Trophoblast cell (in vitro differentiated cells and primary cell): ENCODE data around the gene CAPG.
"Not testable (repeated sequence)": the region's sequence is repeated elsewhere in the genome, so short reads cannot be mapped to it uniquely, and the experiment has no call there.

Experiments used
- DNase-seq, 2 donors: peaks; one replicate each; pipeline ENCODE4 v3.0.0-alpha.2; 2016
- H2AFZ ChIP-seq: 2 replicates; pipeline ENCODE4 v1.6.1; 2013; ENCODE audit warnings: low read length, moderate library complexity, mild to moderate bottlenecking; ENCODE audit not compliant: insufficient read depth, poor library complexity
- H2AK5ac ChIP-seq: 2 replicates; pipeline ENCODE4 v1.6.1; 2013; ENCODE audit warnings: mild to moderate bottlenecking, low read length
- H2BK120ac ChIP-seq: 2 replicates; pipeline ENCODE4 v1.6.1; 2013; ENCODE audit warnings: low read length, mild to moderate bottlenecking, moderate library complexity; ENCODE audit not compliant: insufficient read depth, poor library complexity
- H2BK12ac ChIP-seq: 2 replicates; pipeline ENCODE4 v1.6.1; 2013; ENCODE audit warnings: mild to moderate bottlenecking, low read length, moderate library complexity
- H2BK5ac ChIP-seq: 2 replicates; pipeline ENCODE4 v1.6.1; 2013; ENCODE audit warnings: low read length, low read depth, moderate library complexity, mild to moderate bottlenecking; ENCODE audit not compliant: poor library complexity
- H3K14ac ChIP-seq: 2 replicates; pipeline ENCODE4 v1.6.1; 2013; ENCODE audit warnings: mild to moderate bottlenecking, low read length
- H3K18ac ChIP-seq: 2 replicates; pipeline ENCODE4 v1.6.1; 2013; ENCODE audit warnings: mild to moderate bottlenecking, low read length
- H3K23ac ChIP-seq: 2 replicates; pipeline ENCODE4 v1.6.1; 2013; ENCODE audit warnings: low read length
- H3K27ac ChIP-seq: 2 replicates; pipeline ENCODE4 v1.5.1; 2013; ENCODE audit warnings: low read depth, mild to moderate bottlenecking, inconsistent platforms, low read length, moderate library complexity
- H3K27me3 ChIP-seq: 2 replicates; pipeline ENCODE4 v1.6.1; 2013; ENCODE audit warnings: inconsistent platforms, mild to moderate bottlenecking, low read length, moderate library complexity; ENCODE audit not compliant: insufficient read depth
- H3K36me3 ChIP-seq, 2 experiments: 1 replicate in 1 of 2; 2 replicates in 1 of 2; pipeline ENCODE4 v1.6.1; 2013; ENCODE audit warnings: low read length in 2 of 2, mild to moderate bottlenecking in 2 of 2, moderate library complexity in 1 of 2; ENCODE audit not compliant: insufficient read depth in 2 of 2, control insufficient read depth in 1 of 2
- H3K4ac ChIP-seq: 2 replicates; pipeline ENCODE4 v1.6.1; 2013; ENCODE audit warnings: low read depth, mild to moderate bottlenecking, low read length, moderate library complexity
- H3K4me1 ChIP-seq, 2 experiments: 1 replicate in 1 of 2; 2 replicates in 1 of 2; pipeline ENCODE4 v1.6.1; 2013; ENCODE audit warnings: low read length in 2 of 2, mild to moderate bottlenecking in 2 of 2, moderate library complexity in 1 of 2; ENCODE audit not compliant: insufficient read depth in 2 of 2, control insufficient read depth in 1 of 2
- H3K4me2 ChIP-seq: 2 replicates; pipeline ENCODE4 v1.6.1; 2013; ENCODE audit warnings: inconsistent platforms, mild to moderate bottlenecking, low read length, moderate library complexity
- H3K4me3 ChIP-seq: 2 replicates; pipeline ENCODE4 v1.5.1; 2013; ENCODE audit warnings: mild to moderate bottlenecking, low read depth, low read length, inconsistent platforms
- H3K79me1 ChIP-seq: one replicate; pipeline ENCODE4 v1.6.1; 2013; ENCODE audit warnings: low read length
- H3K79me2 ChIP-seq: 2 replicates; pipeline ENCODE4 v1.6.1; 2013; ENCODE audit warnings: low read length, mild to moderate bottlenecking; ENCODE audit not compliant: control insufficient read depth, insufficient read depth, poor library complexity
- H3K9ac ChIP-seq: 2 replicates; pipeline ENCODE4 v1.6.1; 2013; ENCODE audit warnings: mild to moderate bottlenecking, low read length
- H3K9me3 ChIP-seq: 2 replicates; pipeline ENCODE4 v1.6.1; 2013; ENCODE audit warnings: low read depth, mild to moderate bottlenecking, control low read depth, inconsistent platforms, low read length; ENCODE audit not compliant: insufficient read depth
- H4K12ac ChIP-seq: 2 replicates; pipeline ENCODE4 v1.6.1; 2013; ENCODE audit warnings: low read depth, mild to moderate bottlenecking, low read length, moderate library complexity
- H4K8ac ChIP-seq: 2 replicates; pipeline ENCODE4 v1.6.1; 2013; ENCODE audit warnings: low read depth, mild to moderate bottlenecking, low read length, moderate library complexity
- H4K91ac ChIP-seq: one replicate; pipeline ENCODE4 v1.6.1; 2013; ENCODE audit warnings: low read depth, mild to moderate bottlenecking, low read length, moderate library complexity
- WGBS: extraction: QIAGEN DNeasy Blood & Tissue Kit; methylation state at CpG from one replicate; pipeline ENCODE4 v1.1.7; 2013; ENCODE audit warnings: missing lambda C conversion rate; ENCODE audit not compliant: insufficient read length, insufficient coverage; ENCODE audit errors: extremely low coverage; 5-methylcytosine and 5-hydroxymethylcytosine counted together

Gene CAPG

DNA sequence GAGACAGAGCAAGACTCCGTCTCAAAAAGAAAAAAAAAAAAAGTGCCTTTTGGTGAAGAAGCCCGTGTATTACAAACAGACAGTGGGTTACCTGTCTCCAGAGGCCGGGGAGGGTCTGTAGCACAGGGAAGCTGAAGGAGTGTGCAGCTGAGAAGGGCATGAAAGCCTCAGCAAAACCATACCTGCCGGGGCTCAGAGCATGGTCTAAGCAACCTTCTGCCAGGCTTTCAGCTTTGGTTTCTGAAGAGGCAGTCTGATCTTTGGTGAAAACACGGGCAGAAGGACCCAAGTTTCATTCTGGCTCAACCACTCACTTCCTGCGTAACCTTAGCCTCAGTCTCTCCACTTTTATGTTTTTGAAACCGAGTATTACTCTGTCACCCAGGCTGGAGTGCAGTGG, 29.8 kb upstream of the CAPG start:
- peaks cover 8 to 10% of the 10 kb centered on the region in 2 experiments for H3K4me1 ChIP-seq
- WGBS, result no CpG with 5 or more reads among the region's 7 CpGs

DNA sequence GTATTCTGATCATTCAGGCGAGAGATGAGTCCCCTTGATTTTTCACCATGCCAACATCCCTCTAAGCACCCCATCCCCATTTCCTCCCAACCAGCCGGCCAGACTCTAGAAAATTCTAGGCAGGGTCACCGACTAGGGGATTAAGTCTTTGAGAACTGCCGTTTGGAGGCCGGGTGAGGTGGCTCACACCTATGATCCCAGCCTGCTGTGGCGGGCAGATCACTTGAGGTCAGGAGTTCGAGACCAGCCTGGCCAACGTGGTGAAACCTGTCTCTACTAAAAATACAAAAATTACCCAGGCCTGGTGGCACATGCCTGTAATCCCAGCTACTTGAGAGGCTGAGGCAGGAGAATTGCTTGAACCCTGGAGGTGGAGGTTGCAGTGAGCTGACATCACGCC, 29.4 kb upstream of the CAPG start:
- H3K79me1 ChIP-seq, H2AK5ac ChIP-seq, H3K27ac ChIP-seq, H3K79me2 ChIP-seq, H3K4ac ChIP-seq, H3K36me3 ChIP-seq, H2AFZ ChIP-seq, H3K4me2 ChIP-seq, H3K18ac ChIP-seq, H2BK12ac ChIP-seq, H3K4me1 ChIP-seq, H4K91ac ChIP-seq, H3K14ac ChIP-seq, H3K23ac ChIP-seq, H4K8ac ChIP-seq, H2BK5ac ChIP-seq, H3K9ac ChIP-seq, H3K9me3 ChIP-seq, H2BK120ac ChIP-seq, H3K27me3 ChIP-seq, H3K4me3 ChIP-seq, DNase-seq, H4K12ac ChIP-seq: not testable (repeated sequence)
- WGBS, result no CpG with 5 or more reads among the region's 9 CpGs

More for the DNA sequence above, 29.8 kb upstream of the CAPG start:
- Histone ChIP-seq H3K14ac (no peak overlapping the region), H3K18ac (no peak overlapping the region), H3K36me3 (no peaks in the 10 kb centered on the region), H3K79me1 (peaks cover 6% of the 10 kb centered on the region), H2BK5ac (no peak overlapping the region), H3K4me2 (no peak overlapping the region), H2BK120ac (no peak overlapping the region), H2BK12ac (no peak overlapping the region), H3K4ac (no peak overlapping the region), H3K4me3 (no peak overlapping the region), H4K12ac (no peak overlapping the region), H3K23ac (no peak overlapping the region), H2AFZ (no peak overlapping the region), H3K27ac (no peak overlapping the region), H2AK5ac (no peak overlapping the region), H4K91ac (no peak overlapping the region), H3K27me3 (no peaks in the 10 kb centered on the region), H4K8ac (no peak overlapping the region), H3K9me3 (peaks cover 2% of the 10 kb centered on the region), H3K9ac (no peak overlapping the region), H3K79me2 (peaks cover 3% of the 10 kb centered on the region)
- no peak for DNase-seq

DNA sequence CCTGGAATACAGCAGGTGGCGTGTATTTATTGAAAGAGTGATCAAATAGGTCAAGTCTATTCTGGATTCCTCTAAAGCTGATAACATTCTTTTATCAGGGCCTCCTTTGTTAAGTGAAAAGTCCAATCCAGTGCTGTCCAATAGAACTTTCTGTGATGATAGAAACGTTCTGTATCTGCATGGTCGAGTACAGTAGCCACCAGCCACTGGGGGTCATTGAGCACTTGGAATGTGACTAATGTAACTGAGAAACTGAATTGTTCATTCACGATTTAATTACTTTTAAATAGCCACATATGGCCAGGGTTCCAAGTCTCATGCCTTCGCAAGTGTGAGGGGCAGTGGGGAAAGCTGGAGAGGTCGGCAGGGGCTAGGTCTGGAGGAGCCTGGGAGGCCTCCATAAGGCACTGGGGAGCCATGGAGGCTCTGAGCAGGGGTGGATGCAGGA, 28.9 kb upstream of the CAPG start:
- Histone ChIP-seq H3K4me1 (peaks cover 8 to 10% of the 10 kb centered on the region in 2 experiments), H3K27ac (no peak overlapping the region), H3K36me3 (no peaks in the 10 kb centered on the region), H2BK5ac (no peak overlapping the region), H3K14ac (no peak overlapping the region), H3K18ac (no peak overlapping the region), H3K23ac (no peak overlapping the region), H2BK12ac (no peak overlapping the region), H2BK120ac (no peak overlapping the region), H3K4me3 (no peak overlapping the region), H4K12ac (no peak overlapping the region), H3K79me2 (peaks cover 3% of the 10 kb centered on the region), H3K9ac (no peak overlapping the region), H3K79me1 (peaks cover 6% of the 10 kb centered on the region), H3K27me3 (no peaks in the 10 kb centered on the region), H4K8ac (no peak overlapping the region), H3K4ac (no peak overlapping the region), H2AFZ (no peak overlapping the region), H2AK5ac (no peak overlapping the region), H3K9me3 (peaks cover 2% of the 10 kb centered on the region), H4K91ac (no peak overlapping the region), H3K4me2 (no peak overlapping the region)
- WGBS, result no CpG with 5 or more reads among the region's 6 CpGs
- DNase-seq, result no peak

DNA sequence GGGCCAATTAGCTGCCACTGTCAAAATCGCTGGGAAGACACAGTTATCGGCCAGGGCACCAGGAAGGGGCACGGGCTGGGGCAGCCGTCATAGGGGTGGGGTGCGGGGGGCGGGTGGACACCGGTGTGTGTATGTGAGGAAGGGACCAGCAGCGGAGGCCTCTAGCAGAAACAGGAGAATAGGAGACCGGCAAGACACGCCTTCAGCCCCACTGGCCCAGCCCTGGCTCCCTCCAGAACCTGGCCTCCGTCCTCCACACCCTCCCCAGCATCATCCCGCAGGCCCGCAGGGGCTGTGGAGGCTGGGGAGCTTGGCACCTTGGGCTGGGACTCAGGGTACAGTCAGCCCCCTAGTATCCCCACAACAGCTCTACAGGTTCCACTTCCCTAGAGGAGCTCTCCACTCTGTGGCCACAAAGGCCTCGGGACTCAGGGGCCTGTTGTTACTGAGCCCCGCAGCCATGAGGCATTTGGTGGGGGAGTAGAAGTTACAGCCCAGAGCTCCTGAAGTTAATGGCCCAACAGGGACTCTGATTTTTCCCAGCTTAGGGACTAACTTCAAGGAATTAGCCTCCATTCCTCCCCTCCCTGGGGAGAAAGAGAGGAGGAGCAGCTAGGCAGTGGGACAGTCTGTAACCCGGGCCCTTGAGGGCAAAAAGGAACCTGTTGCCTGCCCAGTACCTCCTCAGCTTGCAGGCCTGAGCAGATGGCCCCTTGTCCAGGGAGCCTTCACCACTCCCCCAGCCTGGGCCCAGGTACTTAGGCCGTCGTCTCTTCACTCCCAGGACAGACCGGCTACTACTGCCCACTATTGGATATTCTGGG, 28.2 kb upstream of the CAPG start:
- H2AK5ac ChIP-seq, result no peak overlapping the region
- H3K23ac ChIP-seq, result no peak overlapping the region
- H3K36me3 ChIP-seq, result no peaks in the 10 kb centered on the region
- H3K9me3 ChIP-seq, result peaks cover 2% of the 10 kb centered on the region
- H4K91ac ChIP-seq, result no peak overlapping the region
- peaks cover 3% of the 10 kb centered on the region for H3K79me2 ChIP-seq
- peak overlapping the region; percentile 66 for H2AFZ ChIP-seq
- peak overlapping the region; percentile 64 for H3K4me3 ChIP-seq
- H3K27me3 ChIP-seq, result no peaks in the 10 kb centered on the region
- H2BK5ac ChIP-seq, result no peak overlapping the region
- H3K4me1 ChIP-seq, result peaks cover 8 to 10% of the 10 kb centered on the region in 2 experiments
- H3K27ac ChIP-seq, result no peak overlapping the region
- no CpG with 5 or more reads among the region's 19 CpGs for WGBS
- H4K12ac ChIP-seq, result peak overlapping the region; percentile 68
- H3K4me2 ChIP-seq, result peak overlapping the region; percentile 96
- no peak overlapping the region for H3K4ac ChIP-seq
- H3K14ac ChIP-seq, result no peak overlapping the region
- H4K8ac ChIP-seq, result peak overlapping the region; percentile 69
- H2BK120ac ChIP-seq, result peak overlapping the region; percentile 18
- peaks cover 6% of the 10 kb centered on the region for H3K79me1 ChIP-seq
- peak overlapping the region; percentile 70 for H3K9ac ChIP-seq
- H2BK12ac ChIP-seq, result no peak overlapping the region
- H3K18ac ChIP-seq, result no peak overlapping the region
- no peak for DNase-seq
